ENCODE results near the gene SULT1E1. TPM values are rescaled to one million over a fixed set of nuclear protein-coding genes. Genes with fewer than 3 reads are reported as not detected.

Gene SULT1E1
- total RNA-seq, 1 donor from 2014 or later, result not detected

- intact Hi-C loops (cut with micrococcal nuclease), result no loop called here
These were observed 59.3 kb downstream of the SULT1E1 start for GRCh38 chr4:69800599-69800998.

- intact Hi-C loops (cut with micrococcal nuclease), result no loop called here
These were observed 60.6 kb downstream of the SULT1E1 start for GRCh38 chr4:69799337-69799736.

DNA sequence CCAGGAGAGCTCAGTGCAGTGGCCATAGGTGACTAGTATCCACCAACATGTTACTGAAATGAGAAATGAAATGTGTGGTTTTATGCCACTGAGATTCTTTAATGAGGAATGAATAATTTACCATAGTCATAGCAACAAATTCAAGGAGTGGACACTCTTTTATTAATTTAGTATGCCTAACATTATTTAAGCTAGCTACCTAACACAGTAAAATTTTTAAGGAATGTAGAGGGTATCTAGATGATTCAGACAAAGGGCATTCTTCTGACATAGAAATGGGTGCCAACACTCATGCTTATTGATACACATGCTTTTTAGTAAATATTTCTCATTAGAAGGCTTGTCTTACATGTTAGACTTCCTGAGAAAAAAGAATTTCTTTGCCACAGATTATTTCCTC is 66.2 kb downstream of the SULT1E1 start:
- intact Hi-C loops (cut with micrococcal nuclease), result no loop called here

Other genes starting within 250 kb of the SULT1E1 start
- not detected in 2 replicates for gene UGT2A2, start 220.5 kb downstream of the SULT1E1 start, total RNA-seq
- not detected in 2 replicates for gene UGT2A1, start 206.9 kb downstream of the SULT1E1 start, total RNA-seq
- gene SULT1B1, start 99.5 kb downstream of the SULT1E1 start, total RNA-seq, result 8.1 and 9.8 TPM in 2 replicates
- gene CSN1S1, start 70.9 kb upstream of the SULT1E1 start, total RNA-seq, result not detected in 2 replicates
- gene CSN2, start 105.6 kb upstream of the SULT1E1 start, total RNA-seq, result not detected in 2 replicates
- gene STATH, start 135.8 kb upstream of the SULT1E1 start, total RNA-seq, result not detected in 2 replicates
- not detected in 2 replicates for gene HTN3, start 168.3 kb upstream of the SULT1E1 start, total RNA-seq
- gene HTN1, start 190.3 kb upstream of the SULT1E1 start, total RNA-seq, result not detected in 2 replicates

All from T-helper 1 cell treated with Interleukin-12 subunit alpha and Interleukin-12 subunit beta and Interleukin-4 antibody, amounts not matched to agents 30 ng/mL and 1 ng/mL, for 36 hours (primary cell).